Motor neuron (in vitro differentiated cells): Measurements from ENCODE around the gene NSD2. TPM values are rescaled to one million over a fixed set of nuclear protein-coding genes. Genes with fewer than 3 reads are reported as not detected.

Source experiments
- ATAC-seq, 8 experiments: fragments of 200-7000 bp; cut with Tn5 transposase; replicated peaks in 6 of 8; 2 replicates each; pipeline ENCODE4 v1.8.0; 2021; ENCODE audit warnings: mild to moderate bottlenecking in 8 of 8, moderate library complexity in 8 of 8
- H3K27ac ChIP-seq, 2 donors: fragments of 250-450 bp; sonication (Bioruptor Pico); 2 replicates each; pipeline ENCODE4 v1.9.0; 2021; ENCODE audit warnings: antibody characterized with exemption in 2 of 2, mild to moderate bottlenecking in 2 of 2, moderate library complexity in 1 of 2
- H3K4me1 ChIP-seq, 2 donors: fragments of 250-450 bp; sonication (Bioruptor Pico); replicated peaks in 1 of 2; 2 replicates each; pipeline ENCODE4 v1.6.1; 2021; ENCODE audit warnings: antibody characterized with exemption in 2 of 2, mild to moderate bottlenecking in 2 of 2, moderate library complexity in 1 of 2
- H3K4me3 ChIP-seq, 5 donors: fragments of 250-450 bp; sonication (Bioruptor Pico); 2 replicates each; pipeline ENCODE4 v1.9.0; 2021; ENCODE audit warnings: antibody characterized with exemption in 5 of 5, mild to moderate bottlenecking in 5 of 5, moderate library complexity in 4 of 5
- WGBS, 10 experiments: fragments of 450-650 bp; shearing (Covaris generic); methylation state at CpG; one replicate each; pipeline ENCODE4 v1.0.0; 2022; 5-methylcytosine and 5-hydroxymethylcytosine counted together
- in situ Hi-C, 9 experiments: fragments of 400-800 bp; cut with MboI; loops; one replicate each; pipeline ENCODE4 v1.15.0; 2021; ENCODE audit warnings: low sequenced_read_pairs in 9 of 9, low pct_unique_long_range_greater_than_20kb in 2 of 9; ENCODE audit not compliant: unreplicated experiment in 9 of 9
- total RNA-seq, 8 experiments: library from RNA; unstranded; fragments of 300-600 nt; gene quantifications; 2 replicates each; pipeline versions ENCODE4 v1.2.3 to v1.2.4, GENCODE V29; 2022

Gene NSD2
- 100 to 1,000 TPM in 1 of 8 experiments, 10 to 100 TPM in 6, 1 to 10 TPM in 1; 2.9 to 118 (median 63.8) TPM for total RNA-seq

GRCh38 chr4:1870578-1871443 is at the start of gene NSD2:
TSS of gene NSD2 (plus strand) at chr4:1871393. CDS start at chr4:1900655, 29,262 bp downstream.
- ATAC-seq = peak; percentile 72 to 79 (median 74)
- H3K4me1 ChIP-seq = peaks cover 17 to 29% of the 10 kb centered on the region in 2 donors
- WGBS, 10 experiments = 0% methylated on average over 7 of the region's 155 CpGs; no CpG with 5 or more reads in 9 of the 10 experiments
- peak within 1 kb of the TSS; percentile 62 to 99 (median 84) for H3K4me3 ChIP-seq
- in situ Hi-C loops = no loop called here
- H3K27ac ChIP-seq = peak within 1 kb of the TSS; percentile 95 to 98

GRCh38 chr4:1821679-1822567 is 49.3 kb upstream of the NSD2 start:
- WGBS, 10 experiments = 80 to 100% (median 100%) methylated on average over 1 to 4 of the region's 18 CpGs; no CpG with 5 or more reads in 4 of the 10 experiments
- in situ Hi-C loops = no loop called here
- ATAC-seq = no peak
- no peak overlapping the region for H3K4me3 ChIP-seq
- H3K4me1 ChIP-seq = no peaks in the 10 kb centered on the region
- no peak overlapping the region for H3K27ac ChIP-seq

GRCh38 chr4:1822568-1823544 is 48.3 kb upstream of the NSD2 start:
- in situ Hi-C loops = no loop called here
- Histone ChIP-seq H3K27ac (no peak overlapping the region), H3K4me3 (no peak overlapping the region), H3K4me1 (no peaks in the 10 kb centered on the region)
- 80 to 100% (median 97%) methylated on average over 2 to 12 of the region's 37 CpGs; no CpG with 5 or more reads in 5 of the 10 experiments for whole genome bisulfite sequencing, 10 experiments
- peak in 1 of 8 experiments; percentile 4 for ATAC-seq

GRCh38 chr4:1823545-1823932 is 47.7 kb upstream of the NSD2 start:
- WGBS, 10 experiments = 100% methylated on average over 1 to 3 of the region's 12 CpGs; no CpG with 5 or more reads in 5 of the 10 experiments
- no peaks in the 10 kb centered on the region for H3K4me1 ChIP-seq
- in situ Hi-C loops = no loop called here
- ATAC-seq = no peak
- no peak overlapping the region for H3K4me3 ChIP-seq
- no peak overlapping the region for H3K27ac ChIP-seq

GRCh38 chr4:1824746-1825145 is 46.4 kb upstream of the NSD2 start:
- Histone ChIP-seq H3K27ac (no peak overlapping the region), H3K4me1 (no peaks in the 10 kb centered on the region), H3K4me3 (no peak overlapping the region)
- 60 to 100% (median 80%) methylated on average over 1 to 2 of the region's 11 CpGs; no CpG with 5 or more reads in 5 of the 10 experiments for WGBS, 10 experiments
- in situ Hi-C loops = no loop called here
- ATAC-seq = no peak

GRCh38 chr4:1825326-1825725 is 45.9 kb upstream of the NSD2 start:
- Histone ChIP-seq H3K27ac (no peak overlapping the region), H3K4me1 (no peaks in the 10 kb centered on the region), H3K4me3 (no peak overlapping the region)
- WGBS, 10 experiments = 77 to 100% (median 84%) methylated on average over 1 to 18 of the region's 19 CpGs; no CpG with 5 or more reads in 3 of the 10 experiments
- in situ Hi-C loops = no loop called here
- no peak for ATAC-seq

- Histone ChIP-seq H3K4me1 (no peaks in the 10 kb centered on the region), H3K27ac (no peak overlapping the region), H3K4me3 (no peak overlapping the region)
- ATAC-seq = no peak
- in situ Hi-C loops = no loop called here
- 60 to 100% (median 93%) methylated on average over 1 to 11 of the region's 30 CpGs; no CpG with 5 or more reads in 3 of the 10 experiments for WGBS, 10 experiments
These were observed 44.5 kb upstream of the NSD2 start for GRCh38 chr4:1826531-1827350.

- in situ Hi-C loops = no loop called here
- no peaks in the 10 kb centered on the region for H3K4me1 ChIP-seq
- no peak overlapping the region for H3K27ac ChIP-seq
- 56 to 100% (median 86%) methylated on average over 1 to 3 of the region's 3 CpGs; no CpG with 5 or more reads in 4 of the 10 experiments for WGBS, 10 experiments
- ATAC-seq = no peak
- H3K4me3 ChIP-seq = no peak overlapping the region
These were observed 41.0 kb upstream of the NSD2 start for GRCh38 chr4:1830234-1830633.

GRCh38 chr4:1830642-1831228 is 40.5 kb upstream of the NSD2 start:
- H3K4me3 ChIP-seq = no peak overlapping the region
- H3K4me1 ChIP-seq = no peaks in the 10 kb centered on the region
- in situ Hi-C loops = no loop called here
- WGBS, 10 experiments = 56 to 100% (median 97%) methylated on average over 1 to 7 of the region's 8 CpGs; no CpG with 5 or more reads in 2 of the 10 experiments
- ATAC-seq = no peak
- no peak overlapping the region for H3K27ac ChIP-seq

- ATAC-seq = no peak
- in situ Hi-C loops = no loop called here
- Histone ChIP-seq H3K27ac (no peak overlapping the region), H3K4me1 (no peaks in the 10 kb centered on the region), H3K4me3 (no peak overlapping the region)
- WGBS, 10 experiments = 50 to 100% (median 92%) methylated on average over 2 to 5 of the region's 8 CpGs; no CpG with 5 or more reads in 6 of the 10 experiments
These were observed 39.9 kb upstream of the NSD2 start for GRCh38 chr4:1831331-1831730.

- in situ Hi-C loops = no loop called here
- WGBS, 10 experiments = 91 to 100% (median 95%) methylated on average over 1 to 15 of the region's 18 CpGs; no CpG with 5 or more reads in 3 of the 10 experiments
- no peak for ATAC-seq
These were observed 38.5 kb upstream of the NSD2 start for GRCh38 chr4:1832690-1833089.

More at GRCh38 chr4:1832690-1833089, 38.5 kb upstream of the NSD2 start:
- Histone ChIP-seq H3K4me1 (no peaks in the 10 kb centered on the region), H3K4me3 (no peak overlapping the region), H3K27ac (no peak overlapping the region)
